ENCODE measurements around the gene CYP4F8.

Gene CYP4F8, protein sequence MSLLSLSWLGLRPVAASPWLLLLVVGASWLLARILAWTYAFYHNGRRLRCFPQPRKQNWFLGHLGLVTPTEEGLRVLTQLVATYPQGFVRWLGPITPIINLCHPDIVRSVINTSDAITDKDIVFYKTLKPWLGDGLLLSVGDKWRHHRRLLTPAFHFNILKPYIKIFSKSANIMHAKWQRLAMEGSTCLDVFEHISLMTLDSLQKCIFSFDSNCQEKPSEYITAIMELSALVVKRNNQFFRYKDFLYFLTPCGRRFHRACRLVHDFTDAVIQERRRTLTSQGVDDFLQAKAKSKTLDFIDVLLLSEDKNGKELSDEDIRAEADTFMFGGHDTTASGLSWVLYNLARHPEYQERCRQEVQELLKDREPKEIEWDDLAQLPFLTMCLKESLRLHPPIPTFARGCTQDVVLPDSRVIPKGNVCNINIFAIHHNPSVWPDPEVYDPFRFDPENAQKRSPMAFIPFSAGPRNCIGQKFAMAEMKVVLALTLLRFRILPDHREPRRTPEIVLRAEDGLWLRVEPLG

DNA sequence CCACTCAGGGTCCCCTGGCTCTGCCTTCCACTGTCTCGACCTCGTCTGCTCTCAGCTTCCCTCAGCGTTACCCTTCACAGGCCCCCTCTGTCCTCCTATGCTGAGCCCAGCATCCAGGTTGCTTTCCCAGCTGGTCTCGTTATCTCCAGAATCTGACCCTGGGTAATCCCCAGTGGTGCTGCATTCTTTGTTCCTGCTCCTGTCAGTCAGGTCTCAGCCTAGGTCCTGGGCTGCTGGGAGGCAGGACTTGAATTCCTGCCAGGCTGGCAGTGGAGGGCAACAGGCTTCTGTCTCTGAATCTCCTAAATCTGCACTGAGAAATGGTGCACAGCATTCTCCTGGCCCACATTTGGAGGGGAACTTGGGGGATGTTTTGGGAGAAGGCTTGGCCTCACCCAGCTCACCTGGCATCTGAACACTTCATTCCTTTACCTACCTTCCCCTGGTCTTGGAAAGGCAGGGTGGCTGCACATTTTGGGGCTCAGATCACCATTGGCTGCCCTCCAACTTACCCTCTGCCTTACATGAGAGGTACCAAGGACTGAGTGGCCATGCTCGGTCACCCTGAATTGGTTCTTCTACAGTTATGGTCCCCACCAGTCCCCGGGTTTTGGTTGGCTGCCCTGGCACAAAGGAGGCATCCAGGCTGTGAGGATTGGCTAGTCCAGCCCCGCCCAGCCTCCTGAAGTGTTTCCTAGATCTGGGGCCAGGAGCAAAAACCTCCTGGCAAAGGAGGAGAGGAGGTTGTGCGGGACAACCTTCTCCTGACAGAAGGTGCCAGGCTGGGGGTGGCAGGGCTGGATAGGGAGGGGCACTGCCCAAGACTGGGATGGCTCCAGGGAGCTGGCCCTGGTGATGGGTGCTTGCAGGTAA lies at the start of gene CYP4F8:
Gene CYP4F8, plus strand, starts transcription at position 712 of the 873 bp plus-strand sequence. CDS start 399 bp downstream, outside the sequence.
- Mint-ChIP-seq H3K27me3 (peaks cover 80% of the 10 kb centered on the region), H3K36me3 (ENCODE audit: insufficient read depth) (no peaks in the 10 kb centered on the region), H3K9me3 (no peaks in the 10 kb centered on the region), H3K4me3 (no peak within 1 kb of the TSS), H3K4me1 (no peaks in the 10 kb centered on the region), H3K27ac (ENCODE audit: low read depth) (no peak within 1 kb of the TSS)
- no peak for ATAC-seq (replicated peaks; ENCODE audit: extremely low read depth, poor library complexity, severe bottlenecking)
- DNase-seq (ENCODE audit: low spot score in 2 of 2) = no peak

GRCh38 chr19:15570420-15570819 lies 44.6 kb upstream of the CYP4F8 start:
- Mint-ChIP-seq H3K27ac (ENCODE audit: low read depth) (no peak overlapping the region), H3K27me3 (peaks cover 53% of the 10 kb centered on the region), H3K36me3 (ENCODE audit: insufficient read depth) (peaks cover 2% of the 10 kb centered on the region), H3K4me1 (peaks cover 4% of the 10 kb centered on the region), H3K4me3 (no peak overlapping the region), H3K9me3 (no peaks in the 10 kb centered on the region)
- ATAC-seq (replicated peaks; ENCODE audit: extremely low read depth, poor library complexity, severe bottlenecking) (no peak), DNase-seq (ENCODE audit: low spot score in 2 of 2) (no peak)

GRCh38 chr19:15575406-15575805 lies 39.6 kb upstream of the CYP4F8 start:
- DNase-seq (ENCODE audit: low spot score in 2 of 2) = no peak
- Mint-ChIP-seq H3K9me3 (no peaks in the 10 kb centered on the region), H3K4me1 (no peaks in the 10 kb centered on the region), H3K27ac (ENCODE audit: low read depth) (no peak overlapping the region), H3K27me3 (peaks cover 38% of the 10 kb centered on the region), H3K4me3 (no peak overlapping the region), H3K36me3 (ENCODE audit: insufficient read depth) (no peaks in the 10 kb centered on the region)
- ATAC-seq (replicated peaks; ENCODE audit: extremely low read depth, poor library complexity, severe bottlenecking) = no peak

DNA sequence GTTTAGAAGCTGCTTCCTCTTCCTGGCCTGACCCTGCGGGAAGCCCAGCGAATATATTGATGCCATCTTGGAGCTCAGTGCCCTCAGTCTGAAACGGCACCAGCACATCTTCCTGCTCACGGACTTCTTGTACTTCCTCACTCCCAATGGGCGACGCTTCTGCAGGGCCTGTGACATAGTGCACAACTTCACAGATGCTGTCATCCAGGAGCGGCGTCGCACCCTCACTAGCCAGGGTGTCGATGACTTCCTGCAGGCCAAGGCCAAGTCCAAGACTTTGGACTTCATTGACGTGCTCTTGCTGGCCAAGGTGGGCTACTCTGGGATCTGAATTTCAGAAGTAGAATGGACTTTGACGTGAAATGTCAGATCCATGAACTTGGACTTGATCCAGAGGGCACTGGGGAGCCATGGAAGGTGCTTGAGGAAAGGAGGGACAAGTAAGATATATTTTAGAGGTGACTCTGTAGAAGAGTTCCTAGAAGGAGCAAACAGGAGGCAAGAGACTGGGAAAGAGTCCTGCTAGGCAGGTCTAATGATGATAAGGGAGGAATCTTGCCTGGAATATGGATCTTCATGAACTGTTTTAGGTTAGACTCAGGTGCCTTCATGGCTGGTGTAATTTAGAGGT lies 38.4 kb upstream of the CYP4F8 start:
- ATAC-seq (replicated peaks; ENCODE audit: extremely low read depth, poor library complexity, severe bottlenecking) (no peak), DNase-seq (ENCODE audit: low spot score in 2 of 2) (no peak)
- no peak overlapping the region for H3K27ac Mint-ChIP-seq (ENCODE audit: low read depth)
- no peak overlapping the region for H3K4me3 Mint-ChIP-seq
- H3K36me3 Mint-ChIP-seq (ENCODE audit: insufficient read depth) = no peaks in the 10 kb centered on the region
- H3K27me3 Mint-ChIP-seq = peaks cover 39% of the 10 kb centered on the region
- no peaks in the 10 kb centered on the region for H3K4me1 Mint-ChIP-seq
- H3K9me3 Mint-ChIP-seq = no peaks in the 10 kb centered on the region

- DNase-seq (ENCODE audit: low spot score in 2 of 2) = no peak
- Mint-ChIP-seq H3K27ac (ENCODE audit: low read depth) (no peak overlapping the region), H3K9me3 (no peaks in the 10 kb centered on the region), H3K27me3 (peaks cover 38% of the 10 kb centered on the region), H3K4me3 (no peak overlapping the region), H3K36me3 (ENCODE audit: insufficient read depth) (no peaks in the 10 kb centered on the region), H3K4me1 (no peaks in the 10 kb centered on the region)
- ATAC-seq (replicated peaks; ENCODE audit: extremely low read depth, poor library complexity, severe bottlenecking) = no peak
Observed at GRCh38 chr19:15577184-15577771, 37.7 kb upstream of the CYP4F8 start.

- Mint-ChIP-seq H3K4me1 (no peaks in the 10 kb centered on the region), H3K27ac (ENCODE audit: low read depth) (no peak overlapping the region), H3K9me3 (no peaks in the 10 kb centered on the region), H3K4me3 (no peak overlapping the region), H3K36me3 (ENCODE audit: insufficient read depth) (no peaks in the 10 kb centered on the region), H3K27me3 (peaks cover 35% of the 10 kb centered on the region)
- ATAC-seq (replicated peaks; ENCODE audit: extremely low read depth, poor library complexity, severe bottlenecking) (no peak), DNase-seq (ENCODE audit: low spot score in 2 of 2) (no peak)
Observed at GRCh38 chr19:15583346-15583745, 31.7 kb upstream of the CYP4F8 start.

DNA sequence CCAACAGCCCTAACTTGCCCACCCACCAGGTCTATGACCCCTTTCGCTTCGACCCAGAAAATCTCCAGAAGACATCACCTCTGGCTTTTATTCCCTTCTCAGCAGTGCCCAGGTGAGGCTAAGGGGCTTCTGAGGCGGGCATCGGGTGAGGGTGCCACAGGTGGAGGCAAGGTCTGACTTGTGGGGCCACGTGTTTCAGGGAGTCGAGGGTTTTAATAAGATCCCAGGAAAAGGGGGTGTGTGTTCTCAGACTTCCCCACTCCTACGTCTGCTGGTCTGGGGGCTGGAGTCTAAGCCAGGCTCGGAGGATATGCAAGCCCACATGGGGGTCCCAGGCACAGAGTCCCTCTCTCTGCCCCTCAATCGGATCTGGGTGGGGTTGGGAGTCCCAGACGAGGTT lies 30.9 kb upstream of the CYP4F8 start:
- Mint-ChIP-seq H3K4me1 (no peaks in the 10 kb centered on the region), H3K9me3 (no peaks in the 10 kb centered on the region), H3K27me3 (peaks cover 39% of the 10 kb centered on the region), H3K4me3 (no peak overlapping the region), H3K27ac (ENCODE audit: low read depth) (no peak overlapping the region), H3K36me3 (ENCODE audit: insufficient read depth) (no peaks in the 10 kb centered on the region)
- no peak for DNase-seq (ENCODE audit: low spot score in 2 of 2)
- ATAC-seq (replicated peaks; ENCODE audit: extremely low read depth, poor library complexity, severe bottlenecking) = no peak

DNA sequence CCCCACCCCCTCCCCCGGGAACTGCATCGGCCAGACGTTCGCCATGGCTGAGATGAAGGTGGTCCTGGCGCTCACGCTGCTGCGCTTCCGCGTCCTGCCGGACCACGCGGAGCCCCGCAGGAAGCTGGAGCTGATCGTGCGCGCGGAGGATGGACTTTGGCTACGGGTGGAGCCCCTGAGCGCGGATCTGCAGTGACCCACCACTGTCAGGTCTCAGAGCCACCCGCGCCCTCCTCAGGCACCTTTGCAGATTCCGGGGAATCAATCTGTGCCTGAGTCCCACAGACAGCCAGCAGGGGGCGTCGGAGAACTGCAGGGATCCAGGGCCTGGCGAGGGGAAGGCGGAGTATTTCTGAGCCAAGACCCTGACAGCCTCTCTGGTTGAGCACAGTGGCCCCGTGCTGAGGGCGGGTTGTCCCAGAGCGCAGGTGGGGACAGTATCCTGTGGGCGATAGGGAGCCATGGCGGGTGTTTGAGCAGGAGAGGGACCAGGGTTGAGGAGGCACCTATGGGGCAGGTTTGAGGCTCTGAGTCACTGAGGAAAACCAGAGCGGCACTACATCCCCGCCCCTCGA lies 30.4 kb upstream of the CYP4F8 start:
- Mint-ChIP-seq H3K9me3 (no peaks in the 10 kb centered on the region), H3K4me1 (no peaks in the 10 kb centered on the region), H3K36me3 (ENCODE audit: insufficient read depth) (no peaks in the 10 kb centered on the region), H3K4me3 (no peak overlapping the region), H3K27ac (ENCODE audit: low read depth) (no peak overlapping the region), H3K27me3 (peaks cover 39% of the 10 kb centered on the region)
- ATAC-seq (replicated peaks; ENCODE audit: extremely low read depth, poor library complexity, severe bottlenecking) (peak; percentile 73), DNase-seq (ENCODE audit: low spot score in 2 of 2) (peak; percentile 65 to 77)

DNA sequence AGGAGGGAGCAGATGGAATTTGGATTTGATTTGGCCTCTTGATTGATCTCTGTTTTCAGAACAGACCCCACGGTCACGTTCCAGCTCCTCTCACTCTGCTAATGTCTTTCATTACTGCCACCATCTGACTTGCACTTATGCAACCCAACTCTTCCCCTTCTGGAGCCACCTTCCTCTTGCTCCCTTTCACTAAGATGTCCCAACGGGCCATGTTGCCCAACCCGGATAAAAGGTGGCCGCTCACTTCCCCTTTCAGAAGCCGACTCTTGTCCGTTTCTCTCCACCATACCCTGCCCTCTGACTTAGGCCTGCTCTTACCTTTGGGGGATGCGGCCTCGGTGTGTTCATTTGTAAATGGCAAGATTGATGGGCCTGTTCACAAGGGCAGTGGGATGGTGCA lies 27.4 kb upstream of the CYP4F8 start:
- H3K36me3 Mint-ChIP-seq (ENCODE audit: insufficient read depth) = no peaks in the 10 kb centered on the region
- peaks cover 46% of the 10 kb centered on the region for H3K27me3 Mint-ChIP-seq
- DNase-seq (ENCODE audit: low spot score in 2 of 2) = no peak
- H3K4me3 Mint-ChIP-seq = no peak overlapping the region
- H3K9me3 Mint-ChIP-seq = no peaks in the 10 kb centered on the region
- no peak overlapping the region for H3K27ac Mint-ChIP-seq (ENCODE audit: low read depth)
- H3K4me1 Mint-ChIP-seq = no peaks in the 10 kb centered on the region
- ATAC-seq (replicated peaks; ENCODE audit: extremely low read depth, poor library complexity, severe bottlenecking) = no peak

DNA sequence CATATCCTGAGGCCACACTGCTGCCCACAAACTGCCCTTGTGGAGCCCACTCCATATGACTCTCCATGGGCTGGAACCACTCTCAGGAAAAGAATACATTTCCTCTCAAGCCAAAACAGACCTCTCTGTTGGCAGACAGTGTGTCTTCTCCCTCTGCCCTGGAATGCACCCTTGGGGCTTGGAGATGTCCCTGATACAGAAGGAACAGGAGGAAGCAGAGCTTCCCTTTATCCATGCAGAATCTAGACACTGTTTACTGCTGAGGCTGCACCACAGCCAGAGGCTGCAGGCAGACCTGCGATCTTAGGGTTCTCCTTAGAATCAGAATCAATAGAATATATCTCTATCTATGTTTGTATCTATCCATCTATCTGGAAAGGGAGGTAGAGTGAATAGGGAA lies 26.8 kb upstream of the CYP4F8 start:
- H3K4me3 Mint-ChIP-seq = no peak overlapping the region
- no peak overlapping the region for H3K27ac Mint-ChIP-seq (ENCODE audit: low read depth)
- DNase-seq (ENCODE audit: low spot score in 2 of 2) (no peak), ATAC-seq (replicated peaks; ENCODE audit: extremely low read depth, poor library complexity, severe bottlenecking) (no peak)
- no peaks in the 10 kb centered on the region for H3K4me1 Mint-ChIP-seq
- peaks cover 52% of the 10 kb centered on the region for H3K27me3 Mint-ChIP-seq
- H3K9me3 Mint-ChIP-seq = no peaks in the 10 kb centered on the region
- H3K36me3 Mint-ChIP-seq (ENCODE audit: insufficient read depth) = no peaks in the 10 kb centered on the region

GRCh38 chr19:15589760-15590451 lies 25.1 kb upstream of the CYP4F8 start:
- Mint-ChIP-seq H3K36me3 (ENCODE audit: insufficient read depth) (no peaks in the 10 kb centered on the region), H3K4me3 (no peak overlapping the region), H3K27me3 (peaks cover 62% of the 10 kb centered on the region), H3K4me1 (no peaks in the 10 kb centered on the region), H3K27ac (ENCODE audit: low read depth) (no peak overlapping the region), H3K9me3 (no peaks in the 10 kb centered on the region)
- ATAC-seq (replicated peaks; ENCODE audit: extremely low read depth, poor library complexity, severe bottlenecking) = no peak
- DNase-seq (ENCODE audit: low spot score in 2 of 2) = no peak

Data from central memory CD8-positive, alpha-beta T cell (primary cell).